HG03378 (cell line): Measurements from ENCODE around the gene GOLGA6C.
"Not testable (repeated sequence)": the region's sequence is repeated elsewhere in the genome, so short reads cannot be mapped to it uniquely, and the experiment has no call there.

Experiments
- ATAC-seq: cut with Tn5 transposase; IDR thresholded peaks from one replicate; pipeline ENCODE4 v1.9.1; 2021; ENCODE audit warnings: mild to moderate bottlenecking, moderate library complexity; ENCODE audit not compliant: unreplicated experiment

GOLGA6C gene

DNA sequence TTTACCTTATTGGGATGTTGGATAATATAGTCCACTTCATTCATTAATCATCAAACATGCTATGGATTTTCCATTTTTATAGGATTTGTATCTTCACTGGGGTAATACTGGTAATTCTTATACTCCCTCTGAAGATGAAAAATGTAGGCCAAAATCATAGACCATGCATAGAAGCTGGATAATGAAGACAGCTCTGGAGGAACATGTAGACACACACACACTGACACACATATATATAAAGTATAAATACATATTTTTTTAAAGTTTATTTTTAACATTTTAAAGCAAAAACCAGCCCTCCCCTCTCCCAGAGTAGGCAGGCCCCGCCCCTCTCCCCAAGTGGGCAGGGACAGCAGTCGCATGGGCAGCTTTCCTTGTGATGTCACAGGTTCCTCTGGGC is at the start of gene GOLGA6C:
Gene GOLGA6C (plus strand): TSS at position 301 of the 400 bp plus-strand sequence. CDS start 265 bp downstream, outside the sequence.
- ATAC-seq = not testable (repeated sequence)

DNA sequence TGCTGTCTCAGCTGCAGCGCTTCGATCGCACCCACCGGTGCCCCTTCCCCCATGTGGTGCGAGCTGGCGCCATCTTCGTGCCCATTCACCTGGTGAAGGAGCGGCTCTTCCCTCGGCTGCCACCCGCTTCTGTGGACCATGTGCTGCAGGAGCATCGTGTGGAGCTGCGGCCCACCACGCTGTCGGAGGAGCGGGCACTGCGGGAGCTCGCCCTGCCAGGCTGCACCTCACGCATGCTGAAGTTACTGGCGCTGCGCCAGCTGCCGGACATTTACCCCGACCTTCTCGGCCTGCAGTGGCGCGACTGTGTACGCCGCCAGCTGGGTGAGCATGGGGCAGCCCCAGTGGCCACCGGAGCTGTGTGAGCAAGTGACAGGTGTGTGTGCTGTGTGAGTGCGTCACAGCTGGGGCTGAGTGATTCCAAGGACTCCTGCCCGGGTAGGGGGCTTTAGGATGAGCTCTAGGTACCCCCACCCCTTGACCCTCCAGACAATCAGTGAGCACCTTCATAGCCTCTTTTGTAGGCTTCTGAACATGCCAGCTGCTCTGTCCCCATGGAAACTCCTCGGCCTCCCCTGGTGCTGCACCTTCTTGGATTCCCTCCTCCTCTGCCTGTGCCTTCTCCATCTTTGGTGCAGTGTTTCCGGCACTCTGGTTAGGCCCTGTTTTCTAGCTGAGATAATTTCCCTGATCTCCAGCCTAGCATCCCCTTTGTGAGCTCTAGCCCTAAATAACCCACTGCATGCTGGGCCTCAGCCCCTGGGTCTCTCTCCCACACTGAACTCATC is 49.4 kb upstream of the GOLGA6C start:
- ATAC-seq = no peak

GRCh38 chr15:75209289-75209676 is 48.9 kb upstream of the GOLGA6C start:
- ATAC-seq = no peak

GRCh38 chr15:75210811-75211230 is 47.3 kb upstream of the GOLGA6C start:
- ATAC-seq = no peak

DNA sequence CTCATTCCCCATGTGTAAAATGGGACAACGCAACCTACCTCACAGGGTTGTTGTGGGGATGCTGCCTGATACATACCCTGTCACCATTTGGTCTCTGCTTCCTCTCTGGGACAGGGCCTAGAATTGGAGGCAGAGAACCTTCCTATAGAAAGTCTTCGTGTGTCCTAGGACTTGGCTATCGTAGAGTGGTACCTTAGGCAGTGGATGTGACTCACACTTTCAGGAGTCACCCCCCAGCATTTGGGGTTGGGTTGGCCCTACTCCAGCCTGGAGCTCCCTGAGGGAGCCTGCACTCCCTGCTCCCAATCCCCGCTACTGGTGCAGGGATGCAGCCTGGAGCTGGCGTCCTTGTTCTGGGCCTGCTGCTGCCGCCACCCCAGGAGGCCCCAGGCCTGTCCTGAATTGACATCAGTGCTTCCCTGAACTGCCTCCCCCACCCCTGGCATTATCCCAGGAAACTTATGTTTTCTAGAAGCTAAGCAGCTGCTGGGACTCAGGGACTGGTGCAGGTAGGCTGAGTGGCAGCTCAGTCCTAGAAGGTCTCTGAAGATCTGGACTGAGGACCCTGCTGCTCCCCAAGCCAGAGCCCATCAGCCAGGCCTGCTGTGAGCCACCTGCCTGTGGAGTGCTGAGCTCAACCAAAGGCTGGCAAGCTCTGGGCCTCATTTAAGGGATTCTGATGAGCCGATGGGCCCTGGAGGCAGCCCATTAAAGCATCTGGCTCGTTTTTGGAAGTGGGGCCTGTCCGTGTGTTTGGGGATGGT is 46.5 kb upstream of the GOLGA6C start:
- ATAC-seq = no peak

GRCh38 chr15:75212200-75212858 is 45.8 kb upstream of the GOLGA6C start:
- ATAC-seq = no peak

DNA sequence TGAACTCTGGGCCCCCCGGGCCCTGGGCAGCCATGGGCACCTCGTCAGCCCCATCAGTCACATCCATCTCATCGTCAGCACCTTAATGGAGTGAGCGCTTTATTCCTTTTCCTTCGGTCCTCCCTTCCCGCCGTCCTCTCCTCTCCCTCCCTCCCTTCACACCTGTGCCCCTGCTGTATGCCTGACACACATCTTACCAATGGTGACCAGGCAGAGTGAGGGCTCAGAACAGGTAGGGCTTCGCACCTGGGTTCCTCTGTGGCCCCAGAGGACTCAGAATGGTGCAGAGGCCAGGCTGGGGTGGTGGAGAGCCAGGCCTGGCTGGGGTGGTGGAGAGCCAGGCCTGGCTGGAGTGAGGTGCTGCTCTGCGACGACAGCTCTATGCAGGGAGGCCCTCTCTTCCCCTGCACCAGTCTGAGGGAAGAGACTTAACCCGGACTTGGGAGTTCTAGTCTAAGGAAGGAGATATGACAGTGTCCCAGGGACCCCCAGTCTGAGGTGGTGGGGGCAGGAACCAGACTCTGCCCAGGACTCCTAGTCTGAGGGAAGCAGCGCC is 44.8 kb upstream of the GOLGA6C start:
- no peak for ATAC-seq

- ATAC-seq = no peak
Measured at GRCh38 chr15:75213768-75214221, 44.3 kb upstream of the GOLGA6C start.

DNA sequence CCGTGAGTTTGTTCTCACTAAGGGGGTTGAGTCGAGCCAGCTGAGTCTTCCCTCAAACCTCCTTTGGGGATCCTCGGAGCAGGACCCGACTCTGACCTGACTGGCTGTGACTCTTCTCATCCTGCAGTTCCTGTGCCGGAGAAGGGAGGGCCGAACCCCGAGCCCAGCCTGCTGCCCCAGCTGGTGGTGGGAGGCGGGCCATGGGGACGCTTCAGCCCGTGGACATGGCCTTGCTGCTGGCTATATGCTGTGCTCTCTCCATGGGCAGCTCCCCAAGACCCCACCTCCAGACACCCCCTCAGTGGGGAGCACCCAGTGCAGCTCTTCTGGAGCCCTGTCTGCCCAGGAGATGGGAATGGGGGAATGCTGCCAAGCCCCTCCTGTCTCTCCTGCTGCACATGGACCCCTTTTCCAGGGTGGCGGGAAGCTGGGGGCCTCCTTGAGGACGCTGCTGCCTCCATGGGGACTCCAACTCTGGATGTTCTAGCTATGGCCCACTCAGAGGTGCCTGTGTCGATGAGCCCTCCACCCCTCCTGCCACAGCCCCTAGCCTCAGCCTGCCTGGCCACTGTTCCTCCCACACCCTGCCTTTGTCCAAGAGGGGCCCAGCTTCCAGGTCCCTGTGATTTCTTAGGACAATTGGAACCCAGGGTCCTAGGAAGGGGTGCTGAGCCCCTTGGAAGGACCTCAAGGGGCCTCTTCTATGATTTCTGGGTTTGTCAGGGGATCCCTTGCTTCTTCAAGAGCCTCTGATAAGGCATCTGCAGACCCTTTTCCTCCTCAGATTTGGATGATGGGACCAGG is 43.6 kb upstream of the GOLGA6C start:
- ATAC-seq = no peak

DNA sequence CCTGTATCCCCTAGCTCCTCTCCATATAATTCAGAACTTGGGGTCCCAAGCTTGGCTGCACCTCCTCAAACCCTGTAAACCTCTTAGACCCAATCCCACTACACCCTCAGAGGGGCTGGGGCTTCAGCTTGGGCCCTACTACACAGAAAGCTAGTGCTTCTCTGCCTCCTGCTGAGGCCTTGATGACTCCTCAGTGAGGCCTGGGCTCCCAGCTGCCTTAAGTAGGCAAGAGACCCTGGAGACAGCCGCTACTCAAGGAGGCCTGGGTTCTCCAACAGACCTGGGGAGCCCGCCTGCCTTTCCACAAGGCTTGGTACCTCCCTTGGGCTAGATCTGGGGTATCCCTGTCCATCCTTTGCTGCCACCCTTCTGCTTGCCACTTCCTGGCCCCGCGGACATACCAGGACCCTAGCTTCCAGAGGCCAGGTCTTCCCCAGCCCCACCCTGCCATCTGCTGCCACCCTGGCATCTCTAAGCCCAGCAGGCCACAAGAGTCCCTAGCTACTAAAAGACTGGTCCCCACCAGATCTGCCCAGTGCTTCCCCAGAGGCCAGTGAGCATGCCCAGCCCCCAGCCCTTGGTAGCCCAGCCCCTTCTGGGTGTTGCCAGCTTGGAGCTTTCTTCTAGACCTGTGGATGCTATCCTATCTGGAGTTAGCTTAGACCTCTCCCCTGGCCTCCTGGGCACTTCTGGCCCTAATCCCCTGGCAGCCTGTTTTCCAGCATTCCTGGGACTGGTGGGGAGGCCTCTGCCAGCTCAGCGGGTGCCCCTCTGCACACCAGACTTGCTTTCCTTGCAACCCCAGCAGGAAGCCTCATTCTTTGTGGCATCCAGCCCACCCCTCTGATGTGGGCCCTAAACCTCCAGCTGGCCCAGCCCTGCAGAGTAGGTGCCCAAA is 42.8 kb upstream of the GOLGA6C start:
- no peak for ATAC-seq

DNA sequence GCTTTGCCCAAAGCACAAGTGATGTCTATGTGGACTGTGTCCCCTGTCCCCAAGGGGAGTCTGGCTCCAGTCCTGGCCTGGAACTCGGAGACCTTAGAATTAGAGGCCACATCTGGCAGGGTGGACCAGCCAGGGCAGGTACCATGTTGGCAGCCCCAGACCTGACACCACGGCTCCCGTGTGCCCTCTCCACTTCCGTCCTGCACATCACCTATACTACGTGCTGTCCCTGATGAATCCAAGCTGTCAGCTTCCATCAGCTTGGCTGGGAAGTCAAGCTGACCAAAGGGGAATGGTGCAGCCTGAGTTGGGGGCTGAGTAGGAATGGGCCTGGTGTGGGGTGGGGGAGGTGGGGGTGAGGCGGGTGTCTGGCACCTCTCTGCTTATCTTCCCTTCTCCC is 41.1 kb upstream of the GOLGA6C start:
- no peak for ATAC-seq

- ATAC-seq = not testable (repeated sequence)
Measured at GRCh38 chr15:75217574-75217973, 40.6 kb upstream of the GOLGA6C start.

DNA sequence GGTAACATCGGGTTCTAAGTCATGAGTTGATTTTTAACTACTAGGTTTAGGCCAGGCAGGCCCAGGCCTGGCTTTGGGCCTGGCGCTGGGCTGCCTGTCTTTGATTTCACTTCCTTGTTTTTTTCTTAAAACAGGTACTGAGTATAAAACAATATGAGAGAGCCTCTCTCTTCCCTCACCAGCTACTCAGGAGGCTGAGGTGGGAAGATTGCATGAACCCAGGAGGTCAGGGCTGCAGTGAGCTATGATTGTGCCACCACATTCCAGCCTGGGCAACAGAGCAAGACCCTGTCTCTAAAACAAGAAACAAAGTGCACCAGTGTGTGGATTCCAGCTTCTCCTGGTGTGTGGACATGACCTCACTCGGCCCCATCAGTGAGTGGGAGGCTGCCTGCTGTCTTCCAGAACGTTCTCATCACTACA is 38.6 kb upstream of the GOLGA6C start:
- ATAC-seq = not testable (repeated sequence)

DNA sequence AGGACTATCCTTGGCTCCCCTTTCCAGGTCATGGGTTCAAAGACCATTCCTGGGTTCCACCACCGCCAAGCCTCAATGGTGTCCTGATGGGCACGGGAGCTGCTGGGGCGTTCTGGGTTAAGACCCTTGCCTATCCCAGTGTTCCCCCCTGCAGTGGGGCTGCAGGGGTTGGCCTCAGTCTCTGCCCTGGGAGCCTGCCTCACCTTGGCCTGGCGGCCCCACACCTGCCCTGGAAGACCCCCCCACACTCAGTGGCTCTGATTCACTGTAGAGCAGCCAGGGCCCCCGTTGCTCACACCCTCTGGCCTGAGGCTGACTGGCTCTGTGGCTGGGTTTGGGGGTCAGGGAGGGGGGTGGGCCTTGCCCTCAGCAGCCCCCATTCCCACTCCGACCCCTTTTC is 34.4 kb upstream of the GOLGA6C start:
- ATAC-seq = no peak

DNA sequence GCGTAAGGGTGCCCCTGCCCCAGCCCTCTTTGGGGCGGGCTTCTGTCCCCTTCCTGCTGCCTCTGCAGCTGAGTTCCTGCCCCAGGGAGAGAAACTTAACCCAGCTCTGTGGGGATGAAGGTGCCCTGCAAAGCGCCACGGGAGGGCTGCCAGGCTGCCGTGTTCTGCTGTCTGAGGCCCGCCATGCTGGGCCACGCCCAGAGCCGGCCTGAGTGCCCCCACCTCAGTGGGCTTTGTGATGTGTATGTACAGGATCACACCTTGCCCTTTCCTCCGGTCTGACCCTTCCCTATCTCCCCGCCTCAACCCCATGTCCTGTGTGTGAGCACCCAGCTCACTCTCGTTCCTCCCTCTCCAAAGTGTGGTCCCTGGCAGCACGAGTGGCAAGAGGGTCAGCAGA is 33.9 kb upstream of the GOLGA6C start:
- no peak for ATAC-seq

DNA sequence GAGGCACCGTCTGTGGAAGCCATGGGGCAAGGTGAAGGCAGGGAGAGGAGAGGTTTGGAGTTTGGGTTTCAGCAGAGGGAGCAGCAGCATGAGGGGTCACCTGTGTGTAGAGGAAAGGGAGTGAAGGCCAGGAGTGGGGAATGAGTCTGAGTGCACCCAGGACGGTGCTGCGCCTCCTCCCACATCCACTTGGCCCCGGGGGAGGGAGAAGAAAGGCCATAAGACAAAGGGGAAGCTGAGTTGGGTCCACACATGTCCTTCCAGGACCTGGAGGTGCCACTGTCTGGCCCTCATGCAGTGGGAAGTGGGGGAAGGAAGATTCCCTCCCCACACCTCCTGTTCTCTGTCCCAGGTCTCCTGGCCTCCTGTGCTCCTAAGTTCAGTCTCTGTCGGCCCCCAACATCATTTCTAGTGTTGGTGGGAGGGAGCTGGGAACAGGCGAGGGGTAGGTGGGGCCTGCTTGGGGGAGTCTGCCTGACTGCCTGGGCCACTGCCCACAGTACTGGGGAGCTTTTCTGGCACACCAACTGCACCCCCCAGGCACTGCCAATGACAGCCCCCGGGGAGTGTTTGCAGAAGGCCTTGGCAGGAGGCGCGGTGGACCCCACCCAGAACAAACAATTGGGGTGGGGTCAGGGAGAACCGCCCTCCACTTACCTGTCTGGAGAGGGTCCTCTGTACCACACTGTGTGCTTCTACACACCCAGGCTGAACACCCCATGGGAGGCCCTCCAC is 32.9 kb upstream of the GOLGA6C start:
- not testable (repeated sequence) for ATAC-seq

DNA sequence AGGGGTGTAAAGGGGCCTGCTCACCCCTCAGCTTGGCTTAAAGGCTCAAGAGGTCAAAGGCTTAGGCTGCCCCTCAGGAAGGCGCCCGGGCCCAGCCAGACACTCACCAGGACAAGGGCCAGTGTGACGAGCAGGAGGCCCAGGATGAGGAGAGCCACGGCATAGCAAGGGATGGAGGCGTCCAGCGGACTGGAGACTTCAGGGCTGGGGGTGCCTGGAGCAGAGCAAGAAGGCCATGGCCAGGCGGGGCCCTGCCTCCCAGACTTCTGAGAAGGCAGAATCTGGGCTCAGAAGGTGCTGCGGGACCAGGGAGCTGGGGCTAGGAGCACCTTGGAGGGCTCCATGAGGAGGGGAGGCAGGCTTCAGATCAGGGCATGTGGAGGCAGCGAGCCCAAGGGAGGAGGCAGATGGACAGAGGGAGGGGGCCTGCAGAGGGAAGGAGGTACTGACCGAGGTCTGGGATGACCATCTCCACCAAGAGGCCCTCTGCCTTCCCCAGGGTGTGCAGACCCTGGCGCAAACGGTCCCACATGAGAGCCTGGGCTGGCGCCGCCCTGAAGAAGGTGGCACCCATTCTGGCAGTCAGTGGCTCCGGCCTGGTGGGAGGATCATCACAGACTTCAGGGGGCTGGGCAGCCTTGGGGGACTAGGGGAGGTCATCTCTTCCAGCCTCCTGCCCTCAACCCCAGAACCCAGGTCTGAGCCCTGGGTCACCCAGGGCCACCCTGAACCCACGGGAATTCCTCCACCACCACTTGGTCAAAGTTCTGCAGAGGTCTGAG is 32.0 kb upstream of the GOLGA6C start:
- no peak for ATAC-seq

DNA sequence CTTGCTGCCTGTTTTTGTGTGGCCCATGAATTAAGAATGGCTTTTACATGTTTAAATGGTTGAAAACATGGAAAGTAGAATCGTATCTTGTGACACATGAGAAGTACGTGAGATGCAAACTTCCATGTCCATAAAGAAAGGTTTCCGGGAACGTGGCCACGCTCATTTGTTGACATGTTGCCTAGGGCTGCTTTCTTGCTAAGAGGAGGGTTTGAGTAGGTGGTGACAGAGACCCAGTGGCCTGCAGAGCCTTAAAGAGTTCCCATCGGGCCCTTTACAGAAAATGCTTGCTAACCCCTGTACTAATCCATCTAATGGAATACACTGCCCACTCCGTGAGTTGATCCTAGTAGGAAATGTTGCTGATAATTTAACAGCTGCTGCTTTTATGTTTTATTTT is 31.0 kb upstream of the GOLGA6C start:
- ATAC-seq = not testable (repeated sequence)
